Measurements from ENCODE around the gene SIRPB2. TPM values are rescaled to one million over a fixed set of nuclear protein-coding genes. Genes with fewer than 3 reads are reported as not detected.
A peak's percentile ranks its signal among the peaks of the same experiment; 100 is the strongest.

Gene SIRPB2
- total and polyA plus RNA-seq, 2 of the 8 experiments (the other 6 are each of a cell fraction or from before 2014, with no cell fraction given), result 0.28 TPM; not detected in 1

- Histone ChIP-seq H3K36me3 (ENCODE audit: control insufficient read depth in 2 of 4, insufficient read depth in 4 of 4, low read length in 3 of 4) (peaks cover 0 to 16% (median 1%) of the 10 kb centered on the region in 4 experiments; a peak in 5 of 8 replicates), H2AFZ (ENCODE audit: low read length) (no peak overlapping the region), H3K4ac (replicated peaks; ENCODE audit: insufficient read length, low read depth, low read length) (no peak overlapping the region), H3K79me1 (ENCODE audit: low read depth, low read length) (no peaks in the 10 kb centered on the region), H3K79me2 (ENCODE audit: control insufficient read depth in 1 of 2, insufficient read depth in 2 of 2, low read length in 2 of 2) (no peaks in the 10 kb centered on the region), H3K9ac (replicated peaks in 1 of 4; ENCODE audit: extremely low read depth in 1 of 4, low read depth in 3 of 4, low read length in 3 of 4) (no peak overlapping the region), H3K18ac (ENCODE audit: extremely low read depth, low read length) (no peak overlapping the region), H3K4me1 (replicated peaks in 1 of 4; ENCODE audit: control insufficient read depth in 3 of 4, insufficient read depth in 4 of 4, low read length in 3 of 4) (no peaks in the 10 kb centered on the region), H3K4me3 (ENCODE audit: extremely low read depth in 1 of 4, insufficient read depth in 2 of 4, low read depth in 3 of 4, low read length in 4 of 4) (no peak overlapping the region), H4K91ac (replicated peaks; ENCODE audit: insufficient read length, low read length) (peak overlapping the region; percentile 36), H2BK12ac (ENCODE audit: low read depth, low read length) (no peak overlapping the region), H2AK5ac (ENCODE audit: low read depth, low read length) (no peak overlapping the region), H3K14ac (ENCODE audit: insufficient read length) (no peak overlapping the region), H3K27me3 (replicated peaks in 1 of 4; ENCODE audit: control insufficient read depth in 3 of 4, extremely low read depth in 1 of 4, insufficient read depth in 3 of 4, low read length in 3 of 4) (no peaks in the 10 kb centered on the region), H3K27ac (ENCODE audit: low read depth, low read length) (no peak overlapping the region), H3K4me2 (ENCODE audit: insufficient read depth in 1 of 2, low read depth in 2 of 2, low read length in 2 of 2) (no peak overlapping the region), H4K20me1 (replicated peaks in 1 of 2; ENCODE audit: control insufficient read depth in 1 of 2, insufficient read depth in 2 of 2, low read length in 2 of 2) (no peaks in the 10 kb centered on the region), H2BK20ac (ENCODE audit: low read length) (no peak overlapping the region), H3K9me3 (ENCODE audit: insufficient read depth in 2 of 2, low read depth in 1 of 2, low read length in 1 of 2) (peaks cover 15 to 19% of the 10 kb centered on the region in 2 experiments), H2BK15ac (ENCODE audit: low read length) (no peak overlapping the region), H3K23ac (ENCODE audit: insufficient read length) (no peak overlapping the region), H4K5ac (ENCODE audit: insufficient read length, low read depth, low read length) (no peak overlapping the region), H2BK5ac (ENCODE audit: low read depth, low read length) (no peak overlapping the region), H4K8ac (ENCODE audit: extremely low read depth, insufficient read depth, low read length) (no peak overlapping the region), H3K56ac (replicated peaks; ENCODE audit: insufficient read length, low read depth, low read length) (no peak overlapping the region), H2BK120ac (replicated peaks; ENCODE audit: low read depth, low read length) (no peak overlapping the region), H3K23me2 (ENCODE audit: low read depth, low read length) (no peaks in the 10 kb centered on the region)
- FAIRE-seq (peak; percentile 73), DNase-seq (ENCODE audit: low read depth in 1 of 2, low spot score in 2 of 2) (peak in 1 of 2 experiments; percentile 80)
- TF ChIP-seq KDM4A (IDR thresholded peaks at IDR 0.05; ENCODE audit: low read depth, low read length, severe bottlenecking) (no peak), TBP (IDR thresholded peaks at IDR 0.05; ENCODE audit: low read depth, low read length) (no peak), CTCF (IDR thresholded peaks at IDR 0.05; ENCODE audit: control extremely low read depth in 1 of 3, insufficient read depth in 1 of 3, low read depth in 1 of 3, low read length in 3 of 3) (peak; percentile 85 to 91 (median 87)), RAD21 (IDR thresholded peaks at IDR 0.05 in 1 of 2, conservative IDR thresholded peaks at IDR 0.05 in 1 of 2; ENCODE audit: low read depth in 2 of 2, low read length in 2 of 2) (peak; percentile 83 to 84), GABPA (IDR thresholded peaks at IDR 0.05; ENCODE audit: borderline replicate concordance, insufficient read depth, low read length) (no peak), CREB1 (IDR thresholded peaks at IDR 0.05) (no peak), TCF12 (IDR thresholded peaks at IDR 0.05; ENCODE audit: low read depth, low read length) (no peak), SUZ12 (IDR thresholded peaks at IDR 0.05; ENCODE audit: low read length) (no peak)
- TF ChIP-seq, protein P1, sequence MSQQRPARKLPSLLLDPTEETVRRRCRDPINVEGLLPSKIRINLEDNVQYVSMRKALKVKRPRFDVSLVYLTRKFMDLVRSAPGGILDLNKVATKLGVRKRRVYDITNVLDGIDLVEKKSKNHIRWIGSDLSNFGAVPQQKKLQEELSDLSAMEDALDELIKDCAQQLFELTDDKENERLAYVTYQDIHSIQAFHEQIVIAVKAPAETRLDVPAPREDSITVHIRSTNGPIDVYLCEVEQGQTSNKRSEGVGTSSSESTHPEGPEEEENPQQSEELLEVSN (IDR thresholded peaks at IDR 0.05), result no peak
- WGBS, 2 experiments (ENCODE audit: extremely low coverage in 1 of 2, insufficient coverage in 1 of 2, insufficient read length in 1 of 2, insufficient replicate concordance in 2 of 2, low coverage in 1 of 2, low lambda C conversion rate in 2 of 2, missing lambda C conversion rate in 1 of 2), result 36% methylated on average over 5 of the region's 5 CpGs; no CpG with 5 or more reads in 1 of the 2 experiments
- ChIA-PET CTCF (ENCODE audit: partially characterized antibody) (interaction anchor here (0.7 to 8.4 kb wide), 29 partner anchors 8 to 251 kb away, joined by 3 to 139 read pairs (median 5); partner anchors contain the start of genes NSFL1C and SNPH), POLR2A (ENCODE audit: partially characterized antibody) (interaction anchor here (0.7 to 2.8 kb wide), 7 partner anchors 11 to 44 kb away, joined by 3 to 13 read pairs (median 3); partner anchors contain the start of genes FKBP1A and NSFL1C)
Measured at GRCh38 chr20:1437235-1437904, 53.9 kb downstream of the SIRPB2 start.

All from H1 (cell line).